HepG2 (cell line): ENCODE results near the gene PAXX. TPM values are rescaled to one million over a fixed set of nuclear protein-coding genes. Genes with fewer than 3 reads are reported as not detected.

Experiments used
- ATRX ChIP-seq: sonication (generic); formaldehyde crosslinking; IDR thresholded peaks from 2 replicates; pipeline ENCODE4 v1.4.0; 2020; ENCODE audit warnings: missing genetic modification reagents, borderline replicate concordance
- EED ChIP-seq: sonication (generic); formaldehyde crosslinking; IDR thresholded peaks from 2 replicates; pipeline ENCODE4 v1.5.0; 2020; ENCODE audit warnings: mild to moderate bottlenecking, missing genetic modification reagents
- HNRNPUL1 ChIP-seq: fragments of 200-400 bp; formaldehyde crosslinking; IDR thresholded peaks from 2 replicates; pipeline ENCODE4 v1.6.1; 2017; ENCODE audit warnings: low read depth, mild to moderate bottlenecking, low read length, moderate library complexity
- HOXA9 ChIP-seq: sonication (generic); formaldehyde crosslinking; IDR thresholded peaks from 2 replicates; pipeline ENCODE4 v1.8.1; 2022; ENCODE audit warnings: missing genetic modification reagents, mild to moderate bottlenecking, moderate library complexity, borderline replicate concordance
- MAZ ChIP-seq, 2 experiments: sonication (generic) in 1 of 2; formaldehyde crosslinking in 1 of 2; IDR thresholded peaks; 2 replicates each; pipeline versions ENCODE4 v1.5.0 to v1.6.1; 2012 to 2020; ENCODE audit warnings: low read depth in 2 of 2, mild to moderate bottlenecking in 2 of 2, borderline replicate concordance in 1 of 2, improper control_type of control experiment in 1 of 2, low read length in 1 of 2, missing genetic modification reagents in 1 of 2, moderate library complexity in 1 of 2
- NFRKB ChIP-seq: fragments of 450-650 bp; IDR thresholded peaks from 2 replicates; pipeline ENCODE4 v1.6.1; 2017
- PAX8 ChIP-seq: sonication (generic); formaldehyde crosslinking; IDR thresholded peaks from 2 replicates; pipeline ENCODE4 v1.8.0; 2022; ENCODE audit warnings: mild to moderate bottlenecking, missing genetic modification reagents, borderline replicate concordance
- PCBP2 ChIP-seq: fragments of 200-400 bp; formaldehyde crosslinking; optimal IDR thresholded peaks from 2 replicates; pipeline ENCODE3; 2018; ENCODE audit warnings: low read length, low read depth; ENCODE audit not compliant: poor library complexity, severe bottlenecking
- RORA ChIP-seq: sonication (generic); formaldehyde crosslinking; IDR thresholded peaks from 2 replicates; pipeline ENCODE4 v1.5.0; 2020; ENCODE audit warnings: mild to moderate bottlenecking, missing genetic modification reagents, moderate library complexity
- SALL1 ChIP-seq: sonication (generic); formaldehyde crosslinking; IDR thresholded peaks from 2 replicates; pipeline ENCODE4 v1.8.0; 2022; ENCODE audit warnings: mild to moderate bottlenecking, missing genetic modification reagents
- SETDB1 ChIP-seq: sonication (generic); formaldehyde crosslinking; IDR thresholded peaks from 2 replicates; pipeline ENCODE4 v1.5.1; 2020; ENCODE audit warnings: missing genetic modification reagents, mild to moderate bottlenecking, borderline replicate concordance
- SIX1 ChIP-seq: sonication (generic); formaldehyde crosslinking; IDR thresholded peaks from 2 replicates; pipeline ENCODE4 v1.4.0; 2020; ENCODE audit warnings: missing genetic modification reagents, borderline replicate concordance
- SIX4 ChIP-seq: sonication (generic); formaldehyde crosslinking; IDR thresholded peaks from 2 replicates; pipeline ENCODE4 v1.4.0; 2020; ENCODE audit warnings: missing genetic modification reagents
- SRSF4 ChIP-seq: fragments of 200-400 bp; formaldehyde crosslinking; IDR thresholded peaks from one replicate; pipeline ENCODE4 v1.6.1; 2018; ENCODE audit warnings: mild to moderate bottlenecking, low read depth, low read length, moderate library complexity; ENCODE audit not compliant: poor library complexity, severe bottlenecking
- SUZ12 ChIP-seq: fragments of 150-350 bp; IDR thresholded peaks from 2 replicates; pipeline ENCODE4 v1.6.1; 2014; ENCODE audit warnings: low read depth, low read length
- ZBTB34 ChIP-seq: sonication (generic); formaldehyde crosslinking; IDR thresholded peaks from 2 replicates; pipeline ENCODE4 v1.8.0; 2022; ENCODE audit warnings: mild to moderate bottlenecking, missing genetic modification reagents
- ZBTB38 ChIP-seq: sonication (generic); formaldehyde crosslinking; IDR thresholded peaks from 2 replicates; pipeline ENCODE4 v1.5.1; 2020; ENCODE audit warnings: mild to moderate bottlenecking, missing genetic modification reagents
- ZC3H4 ChIP-seq: sonication (generic); formaldehyde crosslinking; IDR thresholded peaks from 2 replicates; pipeline ENCODE4 v1.4.0; 2020; ENCODE audit warnings: missing genetic modification reagents, borderline replicate concordance
- ZNF12 ChIP-seq: sonication (generic); formaldehyde crosslinking; IDR thresholded peaks from 2 replicates; pipeline ENCODE4 v1.5.0; 2020; ENCODE audit warnings: missing genetic modification reagents
- ZNF138 ChIP-seq: sonication (generic); formaldehyde crosslinking; IDR thresholded peaks from 2 replicates; pipeline ENCODE4 v1.5.0; 2020; ENCODE audit warnings: mild to moderate bottlenecking, low read depth, missing genetic modification reagents
- ZNF180 ChIP-seq: sonication (generic); formaldehyde crosslinking; IDR thresholded peaks from 2 replicates; pipeline ENCODE4 v1.4.0; 2020; ENCODE audit warnings: low read depth, missing genetic modification reagents, borderline replicate concordance
- ZNF263 ChIP-seq: sonication (generic); formaldehyde crosslinking; IDR thresholded peaks from 2 replicates; pipeline ENCODE4 v1.4.0; 2020; ENCODE audit warnings: missing genetic modification reagents
- ZNF282 ChIP-seq: fragments of 450-650 bp; IDR thresholded peaks from 2 replicates; pipeline ENCODE4 v1.6.1; 2018; ENCODE audit not compliant: partially characterized antibody
- ZNF331 ChIP-seq: sonication (generic); formaldehyde crosslinking; IDR thresholded peaks from 2 replicates; pipeline ENCODE4 v1.4.0; 2020; ENCODE audit warnings: missing genetic modification reagents
- ZNF362 ChIP-seq: sonication (generic); formaldehyde crosslinking; IDR thresholded peaks from 2 replicates; pipeline ENCODE4 v1.4.0; 2020; ENCODE audit warnings: missing genetic modification reagents, mild to moderate bottlenecking, borderline replicate concordance
- ZNF597 ChIP-seq: sonication (generic); formaldehyde crosslinking; IDR thresholded peaks from 2 replicates; pipeline ENCODE4 v1.5.0; 2020; ENCODE audit warnings: missing genetic modification reagents
- polyA plus RNA-seq, 8 experiments: library from polyadenylated mRNA; depleted of rRNA in 3 of 8; stranded (reverse) in 7 of 8; unstranded in 1 of 8; fragments of >200 nt; fragmentation: Illumina TruSeq in 4 of 8; extraction: Trizol in 4 of 8; gene quantifications; 2 replicates each; pipeline versions ENCODE4 v1.2.1 to v1.2.3, GENCODE V29; 2011 to 2016; ENCODE audit warnings: low read depth in 4 of 8, missing spikeins in 1 of 8, mixed read lengths in 1 of 8; ENCODE audit not compliant: insufficient read depth in 1 of 8
- total RNA-seq, 5 experiments: library from RNA; depleted of rRNA; stranded (reverse); fragments of >200 nt; fragmentation: Illumina TruSeq; extraction: Trizol; gene quantifications; 2 replicates each; pipeline ENCODE4 v1.2.3, GENCODE V29; 2016; ENCODE audit warnings: low read depth in 1 of 5

The PAXX gene
- total and polyA plus RNA-seq, 2 of the 13 experiments (the other 11 are each of a cell fraction or from before 2014, with no cell fraction given), result 14.0 to 31.9 TPM

GRCh38 chr9:137021979-137022661 is 29.9 kb downstream of the PAXX start (continued):
- TF ChIP-seq ZNF597 (CRISPR knock-in tag) (no peak), MAZ (IDR thresholded peaks at IDR 0.05; ENCODE audit: borderline replicate concordance, low read depth, low read length) (peak; percentile 92; the same call in 1 of the 2 replicates), MAZ (CRISPR knock-in tag; IDR thresholded peaks at IDR 0.05; ENCODE audit: low read depth) (peak; percentile 38; the same call in 1 of the 2 replicates), ZBTB38 (peak; percentile 56; the same call in 1 of the 2 replicates), SALL1 (0 out of 2 replicates have a peak, but pooled peaks have one; percentile 15), SIX4 (no peak), ZNF282 (no peak), ZBTB34 (CRISPR knock-in tag) (no peak), HOXA9 (no peak), SUZ12 (no peak), SRSF4 (no peak), ZNF12 (no peak), ATRX (no peak), ZNF331 (CRISPR knock-in tag) (0 out of 2 replicates have a peak, but pooled peaks have one; percentile 24), EED (no peak), SETDB1 (CRISPR knock-in tag) (no peak), NFRKB (no peak), RORA (CRISPR knock-in tag) (no peak), ZNF362 (CRISPR knock-in tag) (0 out of 2 replicates have a peak, but pooled peaks have one; percentile 6), ZNF180 (CRISPR knock-in tag) (no peak), ZNF263 (CRISPR knock-in tag) (no peak; the same call in 1 of the 2 replicates), PCBP2 (no peak), ZC3H4 (CRISPR knock-in tag) (no peak), HNRNPUL1 (no peak), SIX1 (no peak), ZNF138 (CRISPR knock-in tag) (0 out of 2 replicates have a peak, but pooled peaks have one; percentile 76), PAX8 (CRISPR knock-in tag) (no peak)
